GM19035 (cell line): Measurements from ENCODE around the gene WIPF1.

Source experiments
- ATAC-seq: cut with Tn5 transposase; IDR thresholded peaks from one replicate; pipeline ENCODE4 v1.9.1; 2021; ENCODE audit not compliant: unreplicated experiment

The WIPF1 gene, protein sequence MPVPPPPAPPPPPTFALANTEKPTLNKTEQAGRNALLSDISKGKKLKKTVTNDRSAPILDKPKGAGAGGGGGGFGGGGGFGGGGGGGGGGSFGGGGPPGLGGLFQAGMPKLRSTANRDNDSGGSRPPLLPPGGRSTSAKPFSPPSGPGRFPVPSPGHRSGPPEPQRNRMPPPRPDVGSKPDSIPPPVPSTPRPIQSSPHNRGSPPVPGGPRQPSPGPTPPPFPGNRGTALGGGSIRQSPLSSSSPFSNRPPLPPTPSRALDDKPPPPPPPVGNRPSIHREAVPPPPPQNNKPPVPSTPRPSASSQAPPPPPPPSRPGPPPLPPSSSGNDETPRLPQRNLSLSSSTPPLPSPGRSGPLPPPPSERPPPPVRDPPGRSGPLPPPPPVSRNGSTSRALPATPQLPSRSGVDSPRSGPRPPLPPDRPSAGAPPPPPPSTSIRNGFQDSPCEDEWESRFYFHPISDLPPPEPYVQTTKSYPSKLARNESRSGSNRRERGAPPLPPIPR

DNA sequence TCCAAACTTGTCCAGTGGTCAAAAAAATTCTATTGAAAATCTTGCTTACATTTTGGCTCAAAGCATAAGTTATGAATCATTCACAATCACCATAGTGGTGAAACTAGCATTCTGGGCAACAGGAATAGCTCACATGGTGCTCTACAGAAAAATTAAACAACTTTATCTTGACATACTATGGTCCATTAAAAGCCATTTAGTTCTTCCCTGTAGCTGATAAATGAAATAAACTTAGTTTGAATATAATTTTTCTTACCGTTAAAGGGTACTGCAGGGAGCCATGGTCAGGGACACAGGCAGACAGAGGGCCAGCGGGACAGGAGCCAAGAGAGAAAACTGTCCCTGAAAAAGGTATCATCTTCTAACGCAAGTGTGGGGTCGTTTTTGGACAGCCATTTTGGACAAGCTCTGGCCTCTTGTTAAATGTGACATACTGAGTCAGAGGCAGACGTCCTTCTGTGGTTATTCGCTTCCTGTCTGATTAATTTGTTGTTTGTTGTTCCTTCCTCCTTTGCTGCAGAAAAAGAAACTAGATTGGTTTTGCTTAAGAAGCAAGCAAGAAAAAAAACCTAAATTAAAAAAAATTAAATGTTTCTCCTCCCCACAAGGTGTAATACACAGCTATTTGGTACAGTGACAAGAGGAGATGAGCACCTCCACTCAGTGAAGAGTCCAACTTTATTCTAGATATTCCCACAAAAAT, at the start of gene WIPF1:
WIPF1 (minus strand) TSS at position 460 of the 703 bp plus-strand sequence. CDS start 12,231 bp downstream, outside the sequence.
- ATAC-seq = peak; percentile 58

DNA sequence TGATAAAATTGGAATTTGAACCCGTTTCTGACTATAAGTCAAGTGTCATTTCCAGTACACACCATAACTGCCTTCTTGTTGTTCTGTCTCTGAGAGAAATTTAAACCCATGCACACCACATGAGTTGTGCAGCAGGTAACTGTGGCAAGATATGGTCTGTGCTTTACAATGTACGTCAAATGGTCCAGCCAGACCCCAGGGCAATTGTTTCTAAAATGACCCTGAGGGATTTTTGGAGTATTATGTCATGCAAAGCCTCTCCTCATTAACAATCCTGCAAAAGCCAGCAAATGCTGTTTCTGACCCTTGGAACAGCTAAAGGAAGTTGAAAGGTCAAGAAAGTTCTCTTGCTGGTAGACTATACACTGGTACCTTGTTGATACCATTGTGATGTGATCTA, 47.7 kb upstream of the WIPF1 start:
- ATAC-seq = no peak

DNA sequence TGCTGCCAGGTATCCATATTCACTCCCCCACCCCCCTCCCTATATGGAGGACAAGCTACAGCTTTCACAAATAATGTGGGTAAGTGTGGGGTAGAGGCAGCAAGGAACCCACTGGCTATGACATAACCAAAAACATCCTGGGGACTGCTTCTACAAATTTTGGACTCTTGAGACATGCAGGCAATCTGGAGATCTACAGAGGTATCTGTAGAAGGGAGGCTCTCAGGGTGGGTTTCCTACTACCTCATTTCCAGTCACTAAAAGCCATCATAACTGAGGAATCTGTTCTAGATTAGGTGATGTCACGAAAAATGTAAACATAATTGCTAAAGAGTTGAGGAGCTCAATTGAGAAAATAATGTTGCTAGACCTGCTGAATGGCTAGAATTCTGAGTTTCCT, 46.8 kb upstream of the WIPF1 start:
- ATAC-seq = no peak

DNA sequence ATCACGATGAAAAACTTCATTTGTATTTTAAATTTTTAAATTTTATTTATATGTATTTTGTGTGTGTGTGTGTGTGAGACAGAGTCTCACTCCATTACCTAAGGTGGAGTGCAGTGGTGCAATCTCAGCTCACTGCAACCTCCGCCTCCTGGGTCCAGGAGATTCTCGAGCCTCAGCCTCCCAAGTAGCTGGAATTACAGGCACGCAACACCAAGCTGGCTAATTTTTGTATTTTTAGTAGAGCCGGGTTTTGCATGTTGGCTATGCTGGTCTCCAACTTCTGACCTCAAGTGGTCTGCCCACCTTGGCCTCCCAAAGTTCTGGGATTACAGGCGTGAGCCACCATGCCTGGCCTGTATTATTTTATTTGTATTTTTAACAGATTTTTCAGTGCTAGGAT, 45.8 kb upstream of the WIPF1 start:
- no peak for ATAC-seq

DNA sequence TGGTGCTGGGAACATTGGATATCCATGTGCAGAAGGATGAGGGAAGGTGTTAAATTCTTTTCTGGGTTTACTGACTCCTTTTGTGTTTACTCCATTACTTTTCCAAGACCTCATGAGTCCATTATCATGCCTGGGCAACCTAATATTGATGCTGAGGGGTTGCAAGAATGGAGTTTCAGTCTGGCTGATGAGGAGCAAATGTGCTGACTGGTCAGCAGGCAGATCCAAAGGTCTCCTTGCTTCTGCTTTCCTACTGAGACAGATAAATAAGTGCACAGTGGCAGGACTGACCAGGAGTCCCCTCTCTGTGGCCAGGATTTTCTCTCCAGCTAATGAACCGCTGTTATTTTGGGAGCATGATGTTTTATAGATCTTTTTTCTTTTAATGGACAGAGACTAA, 43.6 kb upstream of the WIPF1 start:
- ATAC-seq = no peak

DNA sequence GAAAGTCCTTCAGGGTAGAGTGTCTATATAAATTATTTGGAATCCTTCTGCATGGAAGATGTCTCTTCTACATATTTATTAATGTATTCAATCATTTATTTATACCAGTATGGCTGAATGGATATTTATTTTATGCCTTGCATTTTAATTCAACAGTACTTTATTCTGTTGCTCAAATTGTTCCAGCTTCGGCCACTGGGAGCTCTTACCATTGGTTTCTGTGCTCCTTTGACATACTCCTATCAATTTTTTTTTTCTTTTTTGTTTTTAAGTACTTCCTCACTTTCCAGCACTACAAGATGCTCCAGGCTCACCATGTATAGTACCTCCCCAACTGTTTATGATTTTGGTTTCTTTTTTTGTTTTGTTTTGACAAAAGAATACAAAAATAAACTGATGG, 39.4 kb upstream of the WIPF1 start:
- no peak for ATAC-seq

DNA sequence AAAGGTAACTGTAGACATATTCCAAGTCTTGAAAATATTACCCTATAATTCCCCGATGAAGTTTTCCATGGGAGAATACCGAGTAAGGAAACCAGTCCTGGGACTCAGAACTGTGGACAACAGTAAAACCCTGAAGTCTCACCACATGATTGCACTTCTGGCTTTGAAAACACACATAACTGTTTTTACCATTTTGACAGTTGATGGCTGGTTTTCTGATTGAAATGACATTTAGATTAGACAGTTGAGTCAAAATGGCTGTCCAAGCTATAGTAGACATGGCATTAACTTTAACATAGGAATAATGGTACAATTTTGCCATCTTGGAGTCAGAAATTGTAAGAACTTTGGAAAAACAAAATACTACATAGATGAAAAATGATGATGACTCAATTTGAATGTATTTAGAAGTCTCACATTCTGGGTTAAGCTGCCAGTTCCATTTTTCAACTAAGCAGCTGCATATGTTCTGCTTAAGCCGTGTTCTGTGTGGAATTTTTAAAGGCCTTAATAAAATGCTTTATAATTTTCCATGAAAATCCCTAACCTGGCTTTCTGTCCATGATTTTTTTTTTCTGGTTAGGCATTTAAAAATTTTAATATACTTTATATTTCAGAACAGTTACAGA, 38.3 kb upstream of the WIPF1 start:
- ATAC-seq = no peak

DNA sequence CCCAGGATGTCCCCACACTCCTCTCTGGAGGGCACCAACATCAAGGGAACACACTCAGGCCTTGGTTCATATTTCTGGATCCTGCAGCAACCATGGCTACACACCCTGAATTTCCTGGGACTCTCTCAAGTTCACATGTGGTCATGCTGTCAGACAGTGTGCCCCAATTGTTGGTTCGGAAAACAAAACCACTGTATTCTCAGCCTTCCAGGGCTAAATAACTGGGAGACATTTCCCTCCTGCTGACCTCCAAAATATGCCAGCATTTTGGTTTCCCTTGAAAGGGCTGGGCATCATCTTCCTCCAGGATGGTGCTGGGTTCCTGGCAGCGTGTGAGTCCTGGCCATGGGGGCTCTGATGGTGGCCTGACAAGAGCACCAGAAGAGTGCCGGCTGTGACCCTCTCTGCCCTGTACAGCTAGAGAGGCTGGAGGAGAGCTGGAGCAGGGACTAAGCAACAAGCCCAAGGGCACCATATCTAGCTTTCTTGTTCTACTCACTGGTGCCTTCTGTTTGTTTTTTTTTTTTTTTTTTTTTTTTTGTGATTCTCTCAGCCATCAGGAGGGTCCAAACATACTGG, 37.5 kb upstream of the WIPF1 start:
- no peak for ATAC-seq

DNA sequence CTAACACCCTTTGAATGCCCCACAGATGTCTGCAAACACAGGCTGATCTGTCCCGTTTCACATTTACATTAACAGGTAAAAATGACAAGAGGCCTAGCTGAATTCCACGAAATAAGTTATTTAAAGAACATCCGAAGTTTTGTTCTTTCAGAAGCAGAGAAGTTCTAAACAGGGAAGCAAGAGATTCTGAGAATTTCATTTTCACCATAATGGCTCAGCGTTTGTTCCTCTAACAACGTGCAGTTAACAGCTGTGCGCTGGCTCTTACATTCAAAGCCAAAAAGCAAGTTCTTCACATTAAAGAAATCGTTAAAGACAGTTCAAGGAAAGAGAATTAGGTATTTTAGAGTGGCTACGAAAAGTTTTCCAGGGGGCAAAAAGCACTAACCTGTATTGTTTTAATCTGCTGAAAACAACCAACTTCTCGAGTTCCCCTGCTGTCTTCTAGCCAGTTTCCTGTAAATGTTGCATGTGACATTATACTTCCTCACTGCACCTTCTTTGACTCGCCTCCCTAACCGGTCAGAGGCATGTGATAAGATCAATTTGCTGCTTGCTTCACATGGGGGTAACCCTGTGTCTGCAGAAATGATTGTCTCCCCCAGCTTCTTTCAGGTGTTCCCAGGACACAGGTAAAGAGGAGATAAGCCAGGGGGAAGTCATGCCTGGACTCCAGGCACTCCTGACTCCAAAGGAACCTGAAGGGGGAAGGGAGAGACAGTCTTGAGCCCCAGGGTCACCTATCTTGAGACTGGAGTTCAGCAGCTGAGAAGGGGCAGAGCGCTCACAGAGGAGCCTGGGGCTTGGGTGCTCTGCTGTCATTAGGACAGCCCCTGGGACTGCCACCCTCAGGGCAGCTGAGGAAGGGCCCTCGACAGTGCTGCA, 36.8 kb upstream of the WIPF1 start:
- ATAC-seq = peak; percentile 66

DNA sequence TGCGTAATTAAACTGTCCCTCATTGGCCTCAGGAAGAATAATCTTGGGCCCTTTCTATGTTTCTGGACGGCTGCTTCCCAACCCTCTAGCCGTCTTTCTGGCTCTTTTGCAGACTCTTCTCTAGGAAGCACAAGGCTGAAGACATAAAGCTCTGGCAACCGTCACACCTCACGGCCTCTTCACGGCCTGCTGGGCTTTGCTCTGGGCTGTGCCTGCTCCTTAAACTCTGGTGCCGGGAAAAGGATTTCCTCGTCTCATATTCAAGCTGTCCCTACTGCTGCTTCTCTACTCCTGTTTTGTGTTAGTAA, 36.0 kb upstream of the WIPF1 start:
- no peak for ATAC-seq

DNA sequence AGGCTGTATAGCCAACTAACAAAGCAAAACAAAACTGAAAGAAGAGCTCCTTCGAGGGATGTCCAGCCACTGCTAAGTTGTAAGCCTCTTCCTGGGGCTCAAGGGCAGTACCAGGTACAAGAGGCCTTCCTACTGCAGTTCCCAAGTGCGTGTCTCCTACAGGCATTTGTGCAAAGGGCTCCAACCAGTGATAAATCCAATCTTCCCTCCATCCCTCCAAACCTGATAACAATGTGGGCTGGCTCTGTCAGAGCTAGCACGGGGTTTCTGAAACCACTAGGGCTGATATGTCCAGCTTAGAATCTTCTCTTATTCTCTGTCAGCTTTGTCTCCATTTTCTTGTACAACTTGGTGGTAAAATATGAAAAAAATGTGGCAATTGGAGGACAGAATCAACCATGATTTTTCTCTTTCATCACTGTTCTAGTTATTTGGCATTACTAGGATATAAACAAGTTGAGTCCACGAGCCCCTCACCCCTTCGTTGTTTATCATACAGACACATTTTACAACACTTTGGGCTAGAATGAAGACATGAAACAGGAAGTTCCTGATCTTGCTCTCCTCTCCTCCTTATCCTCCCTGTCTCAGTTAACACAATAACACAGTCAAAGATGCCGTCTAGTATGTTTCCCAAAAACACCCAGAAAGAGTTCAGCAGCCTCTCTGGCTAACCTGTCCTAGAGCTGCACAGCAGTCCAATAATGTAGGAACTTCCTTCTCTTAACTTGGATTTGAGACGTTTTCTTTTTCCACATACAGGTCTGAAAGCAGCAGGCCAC, 35.4 kb upstream of the WIPF1 start:
- peak; percentile 48 for ATAC-seq

DNA sequence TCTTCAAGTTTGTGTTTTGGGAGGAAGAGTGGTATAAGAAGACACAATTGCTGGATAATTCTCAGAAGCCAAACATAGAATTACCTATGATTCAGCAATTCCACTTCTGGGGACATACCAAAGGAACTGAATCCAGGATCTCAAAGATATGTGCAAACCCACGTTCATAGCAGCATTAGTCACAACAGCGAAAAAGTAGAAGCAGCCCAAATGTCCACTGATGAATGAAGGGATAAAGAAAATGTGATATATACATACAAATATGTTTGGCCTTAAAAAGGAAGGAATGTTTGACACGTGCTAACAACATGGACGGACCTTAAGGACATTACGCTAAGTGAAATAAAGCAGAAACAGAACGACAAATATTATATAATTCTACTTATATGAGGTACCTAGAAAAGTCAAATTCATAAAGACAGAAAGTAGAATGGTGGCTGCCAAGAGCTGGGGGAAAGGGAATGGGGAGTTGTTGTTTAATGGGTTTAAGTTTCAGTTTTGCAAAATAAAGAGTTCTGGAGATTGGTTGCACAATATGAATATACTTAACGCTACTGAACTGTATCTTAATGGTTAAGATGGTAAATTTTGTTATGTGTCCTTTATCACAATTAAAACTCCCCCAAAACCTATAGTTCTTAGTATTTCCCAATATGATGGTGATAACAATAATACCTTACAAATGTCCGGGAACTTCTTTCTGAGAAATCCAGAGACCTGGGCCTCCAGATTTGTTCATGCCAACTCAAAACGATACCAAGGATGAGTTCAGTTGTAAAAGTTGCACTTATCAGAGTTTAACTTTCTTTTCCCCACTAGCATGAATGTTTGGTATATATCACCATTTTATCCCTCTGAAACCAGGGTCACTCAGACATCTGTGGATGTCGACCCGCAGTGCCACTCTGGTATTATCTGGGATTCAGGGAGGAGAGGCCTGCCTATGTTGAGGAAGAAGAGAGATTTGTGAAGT, 33.7 kb upstream of the WIPF1 start:
- ATAC-seq = no peak

DNA sequence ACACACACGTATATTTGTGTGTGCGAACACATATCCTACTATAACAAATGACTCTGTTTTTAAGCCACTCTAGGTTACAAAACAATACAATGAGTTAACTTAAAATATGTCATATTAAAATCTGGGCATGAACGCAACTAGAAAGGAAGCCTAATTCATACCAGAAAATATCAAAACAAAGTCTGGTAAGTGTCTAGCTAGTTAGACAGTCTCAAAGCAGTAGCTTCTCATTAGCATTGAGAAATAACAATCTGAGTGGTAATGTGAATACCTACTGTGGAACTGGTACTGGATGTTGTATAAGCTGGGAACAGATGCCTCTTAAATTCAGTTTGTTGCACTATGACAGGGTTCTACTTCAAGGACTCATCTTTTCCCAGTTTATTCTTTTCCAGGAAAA, 32.5 kb upstream of the WIPF1 start:
- no peak for ATAC-seq

DNA sequence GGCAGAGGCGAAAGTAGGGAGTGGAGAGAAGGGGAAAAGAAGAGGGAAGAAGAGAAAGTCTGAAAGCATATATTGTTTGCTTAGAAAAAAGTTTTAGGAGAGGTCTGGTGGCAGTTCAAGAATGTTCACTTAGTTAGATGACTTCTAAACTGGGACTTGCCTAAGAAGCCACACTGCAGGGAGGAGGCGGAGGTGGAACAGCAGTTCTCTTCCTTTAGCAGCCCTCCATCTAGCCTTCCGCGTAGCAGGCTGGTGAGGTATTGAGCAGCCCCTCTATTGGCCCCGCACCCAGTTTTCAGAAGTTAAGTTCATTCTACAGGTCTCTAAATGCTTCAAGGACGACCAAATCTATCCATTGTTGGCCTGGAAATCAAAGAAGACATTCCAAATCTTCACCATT, 31.9 kb upstream of the WIPF1 start:
- ATAC-seq = no peak

DNA sequence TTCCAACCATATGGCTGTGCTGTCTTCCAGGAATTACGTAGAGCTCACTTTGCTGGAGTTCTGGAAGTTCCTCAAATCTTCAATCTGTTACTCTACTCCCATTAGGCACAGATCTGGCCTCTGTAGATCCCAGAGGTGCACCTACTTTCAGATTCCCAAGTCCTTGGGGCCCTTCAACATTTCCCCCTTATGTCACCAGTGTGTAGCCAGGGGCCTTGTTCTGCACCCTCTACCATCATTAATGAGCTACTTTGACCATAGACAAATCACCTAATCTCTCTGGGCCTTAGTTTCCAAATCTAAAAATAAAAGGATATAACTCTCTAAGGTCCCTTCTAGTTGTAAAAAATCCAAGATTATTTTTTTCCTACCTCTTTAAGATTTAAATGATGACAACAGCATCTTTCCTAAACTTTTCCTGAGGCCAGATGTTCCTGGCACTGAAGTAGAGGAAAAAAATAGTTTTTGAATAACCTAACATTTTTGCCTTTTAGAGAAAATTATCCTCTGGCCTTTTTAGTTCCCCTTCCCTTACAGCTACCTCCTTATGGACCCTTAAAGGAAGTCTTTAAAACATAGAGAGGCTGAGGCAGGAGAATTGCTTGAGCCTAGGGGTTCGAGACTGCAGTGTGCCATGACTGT, 31.0 kb upstream of the WIPF1 start:
- ATAC-seq = no peak

DNA sequence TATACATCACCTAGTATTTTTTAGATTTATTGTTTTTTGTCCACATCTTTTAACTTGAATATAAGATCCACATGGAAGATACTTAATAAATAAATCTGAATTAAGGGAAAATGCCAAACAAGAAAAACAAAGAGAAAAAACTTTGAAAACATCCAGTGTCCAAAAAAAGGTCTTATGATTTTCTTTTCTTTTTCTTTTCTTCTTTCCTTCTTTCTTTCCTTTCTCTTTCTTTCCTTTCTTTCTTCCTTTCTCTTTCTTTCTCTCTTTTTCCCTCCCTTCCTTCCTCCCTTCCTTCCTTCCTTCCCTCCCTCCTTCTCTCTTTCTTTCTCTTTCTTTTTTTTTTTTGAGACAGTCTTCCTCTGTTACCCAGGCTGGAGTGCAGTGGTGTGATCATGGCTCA, 29.6 kb upstream of the WIPF1 start:
- ATAC-seq = no peak

DNA sequence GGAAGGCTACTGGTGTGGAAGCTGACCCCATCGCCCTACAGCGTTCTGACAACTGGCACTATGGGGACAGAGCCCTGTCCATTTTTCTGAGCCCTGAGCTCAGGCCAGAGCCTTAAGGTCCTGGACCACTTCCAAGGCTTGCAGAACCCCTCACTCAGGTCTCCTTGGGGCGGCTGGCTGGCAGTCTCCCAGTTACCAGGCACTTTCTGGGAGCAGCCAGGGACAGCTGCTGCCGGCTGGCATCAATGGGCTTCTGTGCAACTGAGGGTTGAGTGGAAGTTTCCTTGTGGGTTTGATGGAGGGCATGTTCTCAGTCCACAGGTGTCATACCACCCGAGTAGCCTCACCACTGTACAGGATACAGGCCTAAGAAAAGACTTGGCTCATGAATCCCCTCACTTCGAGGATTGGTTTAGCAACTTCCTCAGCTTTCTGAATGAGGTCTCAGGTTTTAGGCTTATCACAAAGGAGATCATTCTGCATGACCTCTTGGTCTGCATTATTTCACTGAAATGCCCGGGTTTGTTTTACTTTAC, 27.4 kb upstream of the WIPF1 start:
- ATAC-seq = no peak

DNA sequence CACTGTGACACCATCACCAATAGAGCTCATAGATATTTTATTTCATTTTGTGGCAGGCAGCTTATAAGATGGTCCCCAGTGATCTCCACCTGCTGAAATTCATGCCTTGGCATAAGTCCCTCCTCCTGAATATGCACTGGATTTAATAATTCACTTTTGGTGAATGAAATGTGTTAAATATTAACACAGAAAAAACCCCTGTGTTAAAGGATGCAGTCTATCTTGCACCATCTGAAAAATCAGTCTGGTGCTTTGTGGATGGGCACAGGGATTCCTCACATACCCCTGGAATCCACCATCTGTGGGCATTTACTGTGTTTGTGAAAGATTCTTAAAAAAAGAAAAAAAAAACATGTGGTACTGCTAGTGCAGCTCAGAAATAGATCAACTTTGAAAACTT, 26.1 kb upstream of the WIPF1 start:
- ATAC-seq = no peak
